ENCODE measurements around the gene ABCA1.

ABCA1 gene

GRCh38 chr9:104747245-104747564, 180.8 kb downstream of the ABCA1 start:
- no peak for DNase-seq

- no peak for DNase-seq
Measured at GRCh38 chr9:104746798-104747197, 181.2 kb downstream of the ABCA1 start.

GRCh38 chr9:104746285-104746684, 181.7 kb downstream of the ABCA1 start:
- DNase-seq: no peak

DNA sequence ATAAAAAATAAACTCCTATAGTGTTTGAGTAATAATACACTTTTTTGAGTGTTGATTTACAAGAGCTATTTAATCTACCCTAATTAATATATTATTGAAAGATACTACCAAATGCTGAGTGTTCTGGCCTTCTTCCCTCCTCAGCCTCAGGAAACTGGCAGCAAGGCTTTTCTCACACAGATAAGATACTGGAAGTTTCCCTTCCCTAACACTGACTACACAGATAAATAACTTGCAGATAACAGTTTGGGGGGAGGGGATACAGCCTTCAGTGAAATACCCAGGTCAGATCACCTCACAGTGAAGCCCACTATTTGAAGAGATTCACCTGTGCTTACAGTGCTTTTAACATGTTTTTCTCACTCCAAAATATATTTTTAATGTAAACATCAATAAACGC, 182.1 kb downstream of the ABCA1 start:
- DNase-seq: no peak

DNA sequence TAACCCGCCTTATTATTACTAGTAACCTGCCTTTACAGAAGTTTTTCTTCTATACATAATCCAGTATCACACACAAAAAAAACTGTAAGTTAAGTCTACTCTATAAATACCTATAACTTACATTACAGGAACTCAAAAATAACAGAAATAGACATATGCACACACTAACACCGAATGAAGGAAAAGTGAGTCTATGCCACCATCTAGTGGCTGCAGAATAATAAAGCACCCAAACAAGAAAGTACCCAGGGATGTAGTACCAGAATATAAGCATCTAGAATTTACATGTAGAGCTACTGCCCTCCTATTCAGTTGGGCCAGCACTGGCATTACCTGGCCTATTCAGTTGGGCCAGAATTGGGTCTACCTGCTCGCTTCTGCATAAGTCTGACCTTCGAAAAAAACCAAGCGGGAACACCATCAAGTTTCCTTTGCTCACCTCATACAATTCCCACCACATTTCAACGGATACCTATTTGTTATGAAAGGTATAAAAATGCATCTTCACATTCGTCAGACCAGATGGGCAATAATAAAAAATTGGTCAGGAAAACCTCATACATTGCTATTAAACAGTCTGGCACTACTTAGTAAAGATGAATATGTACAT, 184.5 kb downstream of the ABCA1 start:
- DNase-seq: no peak

DNA sequence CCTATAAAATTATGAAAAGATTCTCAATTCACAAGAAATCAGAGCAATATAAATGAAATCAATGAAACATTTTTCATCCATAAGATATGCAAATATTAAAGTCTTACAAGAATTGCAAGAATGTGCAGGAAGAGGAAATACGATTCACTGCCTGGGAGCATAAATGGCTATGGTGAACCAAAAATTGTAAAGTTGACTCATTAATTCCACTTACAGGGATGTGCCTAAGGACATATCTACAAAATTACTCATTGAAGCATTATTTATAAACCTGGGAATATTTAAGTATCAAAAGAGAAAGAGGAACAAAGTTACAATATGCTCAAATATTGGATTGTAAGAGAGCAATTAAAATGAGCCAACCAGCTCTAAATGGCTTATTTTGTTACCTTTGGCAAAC, 187.3 kb downstream of the ABCA1 start:
- DNase-seq: no peak

DNA sequence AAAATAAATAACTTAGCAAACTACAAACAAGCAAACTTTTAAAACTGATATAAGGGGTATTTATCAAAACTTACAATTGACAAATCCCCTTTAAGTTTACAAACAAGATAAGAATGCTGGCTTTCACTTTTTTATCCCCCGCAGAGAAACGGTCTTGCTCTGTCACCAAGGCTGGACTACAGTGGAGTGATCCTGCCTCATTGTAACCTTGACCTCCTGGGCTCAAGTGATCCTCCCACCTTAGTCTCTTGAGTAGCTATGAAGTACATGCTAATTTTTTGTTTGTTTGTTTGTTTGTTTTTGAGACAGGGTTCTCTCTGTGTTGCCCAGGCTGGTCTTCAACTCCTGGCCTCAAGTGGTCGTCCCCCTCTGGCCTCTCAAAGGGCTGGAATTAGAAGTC, 189.5 kb downstream of the ABCA1 start:
- no peak for DNase-seq

Data from islet precursor cell (in vitro differentiated cells).